DOHH2 (cell line): ENCODE data around the gene COG6.

ENCODE experiments used
- EZH2phosphoT487 ChIP-seq: fragments of 200-600 bp; sonication (generic); IDR thresholded peaks from 2 replicates; pipeline ENCODE4 v1.6.1; 2017; ENCODE audit warnings: borderline replicate concordance, mild to moderate bottlenecking, antibody characterized with exemption, low read length, moderate library complexity, mixed read lengths
- TF ChIP-seq, protein P1 (sequence below): fragments of 200-600 bp; sonication (generic); IDR thresholded peaks from one replicate; pipeline ENCODE4 v1.5.1; 2014; ENCODE audit warnings: antibody characterized with exemption, mild to moderate bottlenecking, low read depth, low read length; ENCODE audit not compliant: poor library complexity, severe bottlenecking

DNA sequence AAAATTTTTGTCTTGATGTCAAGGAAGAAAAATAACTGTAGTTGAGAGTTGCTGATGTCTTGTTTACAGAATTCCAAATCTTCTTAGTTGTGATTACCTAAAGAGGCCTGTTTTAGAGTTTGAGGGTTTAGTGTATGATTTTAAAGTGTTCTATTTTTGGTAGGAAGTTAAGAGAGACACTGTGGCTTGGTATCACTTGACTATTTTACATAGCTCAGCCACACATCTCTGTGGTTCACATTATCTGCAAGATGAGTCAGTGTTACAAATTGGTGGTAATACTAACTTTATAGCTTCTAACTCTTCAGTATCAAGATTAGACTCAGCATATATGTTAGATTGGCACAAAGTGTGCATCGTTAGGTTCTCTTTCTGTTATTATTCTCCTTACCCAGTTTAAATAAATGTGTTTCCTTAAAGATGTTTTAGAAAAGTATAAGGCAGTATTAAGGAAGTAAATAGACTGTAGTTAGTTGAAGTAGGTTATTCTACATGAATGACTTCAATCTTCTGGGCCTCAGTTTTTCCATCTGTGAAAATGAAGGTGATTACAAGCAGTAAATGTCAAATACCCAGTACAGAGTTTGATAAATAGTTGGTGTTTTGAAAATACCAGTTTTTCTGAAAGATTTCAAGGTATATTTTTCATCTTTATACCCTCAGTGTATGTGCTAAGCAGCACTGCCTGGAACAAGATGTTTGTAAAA is 33.4 kb downstream of the COG6 start:
- TF ChIP-seq, protein P1, sequence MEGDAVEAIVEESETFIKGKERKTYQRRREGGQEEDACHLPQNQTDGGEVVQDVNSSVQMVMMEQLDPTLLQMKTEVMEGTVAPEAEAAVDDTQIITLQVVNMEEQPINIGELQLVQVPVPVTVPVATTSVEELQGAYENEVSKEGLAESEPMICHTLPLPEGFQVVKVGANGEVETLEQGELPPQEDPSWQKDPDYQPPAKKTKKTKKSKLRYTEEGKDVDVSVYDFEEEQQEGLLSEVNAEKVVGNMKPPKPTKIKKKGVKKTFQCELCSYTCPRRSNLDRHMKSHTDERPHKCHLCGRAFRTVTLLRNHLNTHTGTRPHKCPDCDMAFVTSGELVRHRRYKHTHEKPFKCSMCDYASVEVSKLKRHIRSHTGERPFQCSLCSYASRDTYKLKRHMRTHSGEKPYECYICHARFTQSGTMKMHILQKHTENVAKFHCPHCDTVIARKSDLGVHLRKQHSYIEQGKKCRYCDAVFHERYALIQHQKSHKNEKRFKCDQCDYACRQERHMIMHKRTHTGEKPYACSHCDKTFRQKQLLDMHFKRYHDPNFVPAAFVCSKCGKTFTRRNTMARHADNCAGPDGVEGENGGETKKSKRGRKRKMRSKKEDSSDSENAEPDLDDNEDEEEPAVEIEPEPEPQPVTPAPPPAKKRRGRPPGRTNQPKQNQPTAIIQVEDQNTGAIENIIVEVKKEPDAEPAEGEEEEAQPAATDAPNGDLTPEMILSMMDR: no peak
- TF ChIP-seq EZH2phosphoT487: no peak
